ENCODE data around the gene CT47C1.

- TF ChIP-seq EZH2 (IDR thresholded peaks at IDR 0.05; ENCODE audit: borderline replicate concordance, low read length) (no peak), CTCF (IDR thresholded peaks at IDR 0.05; ENCODE audit: low read length) (no peak)
These were observed at the start of gene CT47C1 for GRCh38 chrX:119072744-119073143.
